C4-2B (cell line): ENCODE results near the gene TRIM2.

Experiments
- ZFX ChIP-seq: fragments of 450-650 bp; IDR thresholded peaks from 2 replicates; pipeline ENCODE4 v1.6.1; 2017
- TF ChIP-seq, protein P1 (sequence below): fragments of 450-650 bp; conservative IDR thresholded peaks from 2 replicates; pipeline ENCODE4 v1.5.1; 2017; ENCODE audit warnings: mild to moderate bottlenecking

DNA sequence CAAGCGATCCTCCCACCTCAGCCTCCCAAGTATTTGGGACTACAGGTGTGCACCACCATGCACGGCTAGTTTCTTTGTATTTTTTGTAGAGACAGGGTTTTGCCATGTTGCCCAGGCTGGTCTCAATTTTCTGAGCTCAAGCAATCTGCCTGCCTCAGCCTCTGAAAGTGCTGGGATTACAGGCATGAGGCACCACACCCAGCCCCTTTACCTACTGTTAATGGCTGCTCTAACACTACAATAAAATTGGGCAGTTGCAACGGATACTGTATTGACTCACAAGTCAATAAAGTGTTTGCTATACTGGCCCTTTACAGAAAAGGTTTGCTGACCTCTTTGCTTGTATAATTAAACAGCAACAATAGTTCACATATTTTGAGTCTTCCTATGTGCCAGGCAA is 41.5 kb downstream of the TRIM2 start:
- TF ChIP-seq, protein P1, sequence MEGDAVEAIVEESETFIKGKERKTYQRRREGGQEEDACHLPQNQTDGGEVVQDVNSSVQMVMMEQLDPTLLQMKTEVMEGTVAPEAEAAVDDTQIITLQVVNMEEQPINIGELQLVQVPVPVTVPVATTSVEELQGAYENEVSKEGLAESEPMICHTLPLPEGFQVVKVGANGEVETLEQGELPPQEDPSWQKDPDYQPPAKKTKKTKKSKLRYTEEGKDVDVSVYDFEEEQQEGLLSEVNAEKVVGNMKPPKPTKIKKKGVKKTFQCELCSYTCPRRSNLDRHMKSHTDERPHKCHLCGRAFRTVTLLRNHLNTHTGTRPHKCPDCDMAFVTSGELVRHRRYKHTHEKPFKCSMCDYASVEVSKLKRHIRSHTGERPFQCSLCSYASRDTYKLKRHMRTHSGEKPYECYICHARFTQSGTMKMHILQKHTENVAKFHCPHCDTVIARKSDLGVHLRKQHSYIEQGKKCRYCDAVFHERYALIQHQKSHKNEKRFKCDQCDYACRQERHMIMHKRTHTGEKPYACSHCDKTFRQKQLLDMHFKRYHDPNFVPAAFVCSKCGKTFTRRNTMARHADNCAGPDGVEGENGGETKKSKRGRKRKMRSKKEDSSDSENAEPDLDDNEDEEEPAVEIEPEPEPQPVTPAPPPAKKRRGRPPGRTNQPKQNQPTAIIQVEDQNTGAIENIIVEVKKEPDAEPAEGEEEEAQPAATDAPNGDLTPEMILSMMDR, result no peak
- no peak for TF ChIP-seq ZFX
